Esophagus squamous epithelium (tissue), 4 donors: ENCODE measurements around the gene TESMIN.

Source experiments
- POLR2A ChIP-seq, 4 donors: fragments of 450-650 bp; IDR thresholded peaks; one replicate each; pipeline ENCODE4 v1.6.1; 2017; ENCODE audit warnings: antibody characterized with exemption in 4 of 4, mild to moderate bottlenecking in 4 of 4, moderate library complexity in 3 of 4
- TF ChIP-seq, protein P1 (sequence below), 6 experiments: fragments of 450-650 bp in 4 of 6; fragments of 200-600 bp in 2 of 6; sonication (generic) in 2 of 6; IDR thresholded peaks; one replicate each; pipeline ENCODE4 v1.5.1; 2016 to 2019; ENCODE audit warnings: antibody characterized with exemption in 6 of 6, mild to moderate bottlenecking in 4 of 6, moderate library complexity in 4 of 6

DNA sequence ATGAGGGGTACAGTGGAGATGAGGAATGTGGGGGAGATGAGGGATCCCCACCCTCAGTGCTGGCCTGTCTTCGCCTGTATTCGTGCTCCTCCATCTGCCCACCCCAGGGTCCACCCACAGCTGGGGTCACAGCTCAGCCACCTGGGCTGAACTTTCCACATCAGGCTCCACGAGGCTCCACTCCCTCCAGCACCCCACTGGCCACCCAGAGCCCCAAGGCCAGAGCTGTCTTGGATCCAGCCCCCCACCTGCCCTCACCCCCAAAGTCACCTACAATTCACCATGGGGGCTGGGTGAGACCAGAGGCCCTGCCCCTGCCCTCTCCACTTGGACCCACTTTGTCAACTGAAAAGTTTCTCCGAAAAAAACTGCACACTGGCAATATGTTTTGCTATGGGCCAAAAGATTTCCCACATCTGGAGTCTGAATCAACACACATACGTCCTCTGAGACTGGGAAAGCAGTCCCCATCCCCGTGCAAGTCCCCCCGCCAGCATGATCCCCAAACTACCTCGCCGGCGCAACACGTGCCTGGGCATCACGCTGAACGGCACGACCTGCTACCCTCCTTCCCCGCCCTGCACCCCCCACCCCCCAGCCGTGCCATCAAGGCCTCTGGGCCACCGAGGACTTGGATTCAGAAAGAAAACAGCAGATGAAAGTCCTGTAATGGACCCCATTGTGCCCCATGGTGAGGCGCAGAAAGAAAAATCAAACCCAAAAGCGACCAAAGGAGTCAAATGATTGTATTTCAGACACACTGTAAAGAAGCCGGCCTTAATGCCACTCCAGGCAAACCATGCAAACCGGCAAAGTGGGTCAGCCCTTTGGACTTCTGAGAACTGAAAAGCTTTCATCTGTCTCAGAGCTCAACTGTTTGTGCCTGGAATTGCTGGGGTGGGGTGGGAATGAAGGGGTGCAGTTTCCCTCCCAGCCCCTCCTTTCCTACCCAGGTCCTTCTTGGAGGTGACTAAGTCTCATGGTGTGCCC lies 83.5 kb downstream of the TESMIN start:
- TF ChIP-seq, protein P1, sequence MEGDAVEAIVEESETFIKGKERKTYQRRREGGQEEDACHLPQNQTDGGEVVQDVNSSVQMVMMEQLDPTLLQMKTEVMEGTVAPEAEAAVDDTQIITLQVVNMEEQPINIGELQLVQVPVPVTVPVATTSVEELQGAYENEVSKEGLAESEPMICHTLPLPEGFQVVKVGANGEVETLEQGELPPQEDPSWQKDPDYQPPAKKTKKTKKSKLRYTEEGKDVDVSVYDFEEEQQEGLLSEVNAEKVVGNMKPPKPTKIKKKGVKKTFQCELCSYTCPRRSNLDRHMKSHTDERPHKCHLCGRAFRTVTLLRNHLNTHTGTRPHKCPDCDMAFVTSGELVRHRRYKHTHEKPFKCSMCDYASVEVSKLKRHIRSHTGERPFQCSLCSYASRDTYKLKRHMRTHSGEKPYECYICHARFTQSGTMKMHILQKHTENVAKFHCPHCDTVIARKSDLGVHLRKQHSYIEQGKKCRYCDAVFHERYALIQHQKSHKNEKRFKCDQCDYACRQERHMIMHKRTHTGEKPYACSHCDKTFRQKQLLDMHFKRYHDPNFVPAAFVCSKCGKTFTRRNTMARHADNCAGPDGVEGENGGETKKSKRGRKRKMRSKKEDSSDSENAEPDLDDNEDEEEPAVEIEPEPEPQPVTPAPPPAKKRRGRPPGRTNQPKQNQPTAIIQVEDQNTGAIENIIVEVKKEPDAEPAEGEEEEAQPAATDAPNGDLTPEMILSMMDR (IDR thresholded peaks at IDR 0.05): no peak
- no peak for TF ChIP-seq POLR2A (IDR thresholded peaks at IDR 0.05)
